ENCODE measurements around the gene CRHBP.

The CRHBP gene

GRCh38 chr5:76946090-76946489 is 6.8 kb upstream of the CRHBP start:
- no peak overlapping the region for H3K4me3 ChIP-seq (ENCODE audit: low read depth, low read length)
- no peak for TF ChIP-seq CTCF (IDR thresholded peaks at IDR 0.05; ENCODE audit: low read depth, low read length)

- TF ChIP-seq CTCF (IDR thresholded peaks at IDR 0.05; ENCODE audit: low read depth, low read length), result no peak
- H3K4me3 ChIP-seq (ENCODE audit: low read depth, low read length), result no peak overlapping the region
These were observed 5.8 kb upstream of the CRHBP start for GRCh38 chr5:76947082-76947503.

DNA sequence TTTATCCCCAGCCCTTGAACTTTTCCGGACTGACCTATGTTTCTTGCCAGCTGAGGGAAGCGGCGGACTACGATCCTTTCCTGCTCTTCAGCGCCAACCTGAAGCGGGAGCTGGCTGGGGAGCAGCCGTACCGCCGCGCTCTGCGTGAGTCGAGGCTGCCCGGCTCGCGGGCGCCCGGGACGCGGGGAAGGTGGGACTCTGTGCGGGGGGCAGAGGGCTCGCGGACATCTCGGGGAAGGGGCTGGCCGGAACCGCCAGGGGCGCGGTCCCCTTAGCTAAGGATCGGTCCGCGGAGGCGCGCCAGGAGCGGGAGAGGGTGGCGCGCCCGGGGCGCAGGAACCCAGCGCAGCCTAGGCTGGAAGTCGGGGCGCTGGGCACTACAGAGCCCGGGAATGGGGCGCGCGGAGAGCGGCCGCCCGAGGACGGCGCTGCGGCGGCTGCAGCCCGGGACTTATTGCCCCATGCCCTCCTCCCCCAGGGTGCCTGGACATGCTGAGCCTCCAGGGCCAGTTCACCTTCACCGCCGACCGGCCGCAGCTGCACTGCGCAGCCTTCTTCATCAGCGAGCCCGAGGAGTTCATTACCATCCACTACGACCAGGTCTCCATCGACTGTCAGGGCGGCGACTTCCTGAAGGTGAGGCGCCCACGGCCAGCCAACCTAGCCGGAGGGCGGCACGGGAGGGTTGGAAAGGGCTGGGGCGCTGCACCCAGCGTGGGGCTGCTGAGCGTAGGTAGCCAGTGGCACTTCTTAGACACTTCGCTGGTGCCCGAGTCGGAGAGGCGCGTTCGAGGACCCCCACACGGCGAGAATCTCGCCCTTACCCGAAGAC is 922 bp downstream of the CRHBP start:
- TF ChIP-seq CTCF (IDR thresholded peaks at IDR 0.05; ENCODE audit: low read depth, low read length), result no peak
- no peak overlapping the region for H3K4me3 ChIP-seq (ENCODE audit: low read depth, low read length)

- no peak overlapping the region for H3K4me3 ChIP-seq (ENCODE audit: low read depth, low read length)
- TF ChIP-seq CTCF (IDR thresholded peaks at IDR 0.05; ENCODE audit: low read depth, low read length), result no peak
These were observed 1.5 kb downstream of the CRHBP start for GRCh38 chr5:76954383-76954763.

DNA sequence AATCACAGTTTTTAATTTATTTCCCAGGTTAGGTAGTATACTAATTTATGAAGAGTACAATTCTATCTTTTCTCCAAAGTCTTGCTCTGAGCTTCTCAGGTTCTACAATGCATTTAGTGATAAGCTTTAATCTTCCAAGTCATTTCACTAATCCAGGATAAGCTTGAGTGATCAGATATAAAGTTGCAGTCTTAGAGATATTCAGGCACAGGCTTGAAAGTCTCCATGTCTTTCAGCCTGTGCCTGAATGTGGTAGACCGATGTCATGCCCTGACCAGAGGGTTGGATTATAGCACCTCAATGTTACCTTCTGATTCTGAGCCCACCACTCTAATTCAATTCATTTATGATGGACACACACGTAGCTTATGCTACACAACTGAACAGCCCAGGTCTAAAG is 3.2 kb downstream of the CRHBP start:
- TF ChIP-seq CTCF (IDR thresholded peaks at IDR 0.05; ENCODE audit: low read depth, low read length), result no peak
- H3K4me3 ChIP-seq (ENCODE audit: low read depth, low read length), result no peak overlapping the region

- H3K4me3 ChIP-seq (ENCODE audit: low read depth, low read length), result no peak overlapping the region
- TF ChIP-seq CTCF (IDR thresholded peaks at IDR 0.05; ENCODE audit: low read depth, low read length), result no peak
These were observed 6.3 kb downstream of the CRHBP start for GRCh38 chr5:76958991-76959767.

All from WI38 (cell line).